Neural crest cell (in vitro differentiated cells): ENCODE data around the gene PIP5K1B. TPM values are rescaled to one million over a fixed set of nuclear protein-coding genes. Genes with fewer than 3 reads are reported as not detected.

Experiments
- DNase-seq: peaks from one replicate; pipeline ENCODE4 v3.0.0; 2021; ENCODE audit warnings: low read depth, mixed read lengths, low spot score
- H3K27ac Mint-ChIP-seq: one replicate; pipeline ENCODE4 v1.8.0; 2021; ENCODE audit warnings: mild to moderate bottlenecking, mixed read lengths; ENCODE audit not compliant: unreplicated experiment
- H3K27me3 Mint-ChIP-seq: 2 replicates; pipeline ENCODE4 v1.8.0; 2021; ENCODE audit warnings: low read depth, mild to moderate bottlenecking, mixed read lengths
- H3K36me3 Mint-ChIP-seq: 2 replicates; pipeline ENCODE4 v1.8.0; 2021; ENCODE audit warnings: low read depth, mild to moderate bottlenecking, mixed read lengths
- H3K4me1 Mint-ChIP-seq: 2 replicates; pipeline ENCODE4 v1.8.0; 2021; ENCODE audit warnings: mixed read lengths
- H3K4me3 Mint-ChIP-seq: one replicate; pipeline ENCODE4 v1.8.0; 2021; ENCODE audit warnings: mild to moderate bottlenecking, mixed read lengths
- H3K9me3 Mint-ChIP-seq: 2 replicates; pipeline ENCODE4 v1.8.0; 2021; ENCODE audit warnings: mixed read lengths
- CTCF ChIP-seq: fragments of 200-600 bp; sonication (generic); conservative IDR thresholded peaks from 2 replicates; pipeline ENCODE4 v1.5.0; 2021; ENCODE audit warnings: antibody characterized with exemption, mild to moderate bottlenecking
- total RNA-seq: library from RNA; stranded (reverse); gene quantifications from 2 replicates; pipeline ENCODE4 v1.2.1, GENCODE V29; 2021

Gene PIP5K1B
- total RNA-seq, 1 donor from 2014 or later: 5.9 TPM

- peaks cover 11% of the 10 kb centered on the region for H3K36me3 Mint-ChIP-seq
- TF ChIP-seq CTCF: no peak
- H3K27ac Mint-ChIP-seq: no peak overlapping the region
Measured at GRCh38 chr9:68933434-68934328, 228.6 kb downstream of the PIP5K1B start.

GRCh38 chr9:68934329-68934644 lies 229.2 kb downstream of the PIP5K1B start:
- no peak for TF ChIP-seq CTCF
- Mint-ChIP-seq H3K4me1 (peaks cover 10% of the 10 kb centered on the region), H3K9me3 (no peaks in the 10 kb centered on the region), H3K27ac (no peak overlapping the region), H3K27me3 (peaks cover 3% of the 10 kb centered on the region), H3K36me3 (peaks cover 13% of the 10 kb centered on the region), H3K4me3 (no peak overlapping the region)
- DNase-seq: no peak

More at GRCh38 chr9:68933434-68934328, 228.6 kb downstream of the PIP5K1B start:
- Mint-ChIP-seq H3K9me3 (no peaks in the 10 kb centered on the region), H3K27me3 (peaks cover 3% of the 10 kb centered on the region), H3K4me1 (peaks cover 10% of the 10 kb centered on the region), H3K4me3 (no peak overlapping the region)
- no peak for DNase-seq

GRCh38 chr9:68940573-68940972 lies 235.5 kb downstream of the PIP5K1B start:
- no peak for DNase-seq
- Mint-ChIP-seq H3K4me1 (no peaks in the 10 kb centered on the region), H3K9me3 (no peaks in the 10 kb centered on the region)

GRCh38 chr9:68941780-68942459 lies 236.9 kb downstream of the PIP5K1B start:
- TF ChIP-seq CTCF: no peak
- Mint-ChIP-seq H3K27ac (no peak overlapping the region), H3K9me3 (no peaks in the 10 kb centered on the region), H3K4me1 (no peaks in the 10 kb centered on the region), H3K36me3 (peaks cover 13% of the 10 kb centered on the region), H3K4me3 (no peak overlapping the region), H3K27me3 (peaks cover 7% of the 10 kb centered on the region)
- DNase-seq: no peak

More at GRCh38 chr9:68940573-68940972, 235.5 kb downstream of the PIP5K1B start:
- H3K27ac Mint-ChIP-seq: no peak overlapping the region
- H3K36me3 Mint-ChIP-seq: peaks cover 13% of the 10 kb centered on the region
- no peak overlapping the region for H3K4me3 Mint-ChIP-seq
- TF ChIP-seq CTCF: no peak
- peaks cover 3% of the 10 kb centered on the region for H3K27me3 Mint-ChIP-seq

- Mint-ChIP-seq H3K4me1 (no peaks in the 10 kb centered on the region), H3K27me3 (peaks cover 11% of the 10 kb centered on the region), H3K9me3 (no peaks in the 10 kb centered on the region), H3K36me3 (peaks cover 6% of the 10 kb centered on the region), H3K27ac (no peak overlapping the region), H3K4me3 (no peak overlapping the region)
- DNase-seq: no peak
- no peak for TF ChIP-seq CTCF
Measured at GRCh38 chr9:68942790-68943189, 237.8 kb downstream of the PIP5K1B start.
